HPDE6-E6E7 (cell line): ENCODE data around the gene GPR183.
A peak's percentile ranks its signal among the peaks of the same experiment; 100 is the strongest.

ENCODE experiments used
- DNase-seq: peaks from one replicate; pipeline ENCODE4 v3.0.0; 2011; ENCODE audit warnings: missing footprints; ENCODE audit errors: extremely low spot score

The GPR183 gene

DNA sequence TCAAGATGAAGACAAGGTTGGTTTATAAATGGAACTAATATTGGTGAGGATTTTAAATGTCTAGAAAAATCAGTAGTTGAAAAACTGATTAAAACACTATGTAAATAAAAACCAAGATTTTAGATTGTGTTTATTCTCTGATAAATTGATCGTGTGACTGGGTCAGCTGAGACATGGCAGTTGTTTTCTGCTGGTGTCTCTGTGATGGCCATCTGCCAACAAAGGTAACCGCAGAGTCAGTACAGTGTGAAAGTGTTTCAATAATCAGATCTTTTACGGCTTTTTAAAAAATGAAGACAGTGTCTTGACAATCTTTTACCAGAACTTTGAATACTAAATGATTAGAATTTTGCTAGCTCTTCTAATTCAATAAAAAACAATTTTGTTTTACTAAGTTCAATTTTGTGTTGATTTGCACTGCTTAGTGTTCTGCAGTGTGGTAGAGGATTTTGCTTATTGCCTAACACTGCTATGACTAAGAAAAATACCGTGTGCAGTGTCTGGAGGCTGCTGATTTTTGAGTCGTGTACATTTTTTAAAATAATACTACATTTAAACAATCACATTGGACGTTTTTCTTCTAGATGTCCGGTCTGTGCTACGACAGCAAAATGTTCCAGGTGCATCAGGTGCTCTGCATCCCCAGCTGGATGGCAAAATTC lies 32.7 kb upstream of the GPR183 start:
- no peak for DNase-seq

DNA sequence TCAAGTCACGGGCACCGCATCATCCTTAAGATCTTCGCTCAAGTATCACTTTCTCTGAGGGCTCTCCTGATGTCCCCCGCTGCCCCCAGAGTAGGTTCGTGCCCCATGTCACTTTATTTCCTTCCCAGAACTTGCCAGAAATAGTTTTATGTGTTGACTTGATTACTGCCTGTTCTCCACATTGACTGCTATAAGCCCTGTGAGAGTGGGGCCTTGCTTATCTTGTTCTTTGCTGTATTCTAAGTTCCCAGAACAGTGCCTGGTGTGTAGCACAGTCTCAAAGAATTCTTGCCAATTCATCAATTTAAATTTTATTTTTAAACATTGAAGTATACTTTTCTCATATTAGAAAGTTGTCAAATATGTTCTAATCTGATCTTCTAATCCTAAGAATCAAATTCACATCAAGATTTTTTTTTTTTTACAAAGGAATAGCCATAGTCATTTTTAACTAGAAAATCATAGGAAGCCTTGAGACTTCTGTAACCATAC lies 32.1 kb upstream of the GPR183 start:
- no peak for DNase-seq

DNA sequence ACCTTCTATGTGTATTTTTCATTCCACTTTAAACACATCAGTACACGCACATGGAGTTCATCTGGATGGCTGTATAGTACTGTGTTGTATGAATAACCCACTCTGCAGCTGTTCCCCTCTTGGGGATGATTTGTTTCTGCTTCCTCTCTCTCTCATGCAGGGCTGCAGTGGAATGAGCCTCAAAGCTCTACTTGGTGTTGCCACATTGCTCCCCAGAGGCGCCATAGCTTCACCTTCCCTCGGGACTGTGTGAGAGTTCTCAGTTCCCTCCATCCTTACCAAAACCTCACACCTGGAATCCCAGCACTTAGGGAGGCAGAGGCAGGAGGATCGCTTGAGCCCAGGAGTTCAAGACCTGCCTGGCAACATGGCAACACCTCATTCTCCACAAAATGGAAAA lies 28.4 kb upstream of the GPR183 start:
- DNase-seq, result no peak

DNA sequence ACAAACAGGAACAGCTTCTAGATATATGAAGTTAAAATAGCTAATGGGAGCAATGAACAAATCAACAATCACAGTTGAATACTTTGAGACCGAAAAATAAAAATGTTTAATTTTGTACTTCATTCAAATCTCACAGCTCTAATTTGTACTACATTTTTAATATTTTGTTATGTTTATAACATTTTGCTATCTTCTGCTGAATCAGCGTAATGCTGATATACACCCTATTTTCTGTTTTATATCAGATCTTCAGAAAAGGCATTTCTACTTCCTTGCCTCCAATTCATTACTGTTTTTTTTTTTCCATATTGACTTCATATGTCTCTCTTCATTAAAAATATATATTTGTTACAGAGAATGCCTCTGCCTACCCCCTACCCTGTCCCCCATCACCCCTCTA lies 27.9 kb upstream of the GPR183 start:
- DNase-seq, result no peak

DNA sequence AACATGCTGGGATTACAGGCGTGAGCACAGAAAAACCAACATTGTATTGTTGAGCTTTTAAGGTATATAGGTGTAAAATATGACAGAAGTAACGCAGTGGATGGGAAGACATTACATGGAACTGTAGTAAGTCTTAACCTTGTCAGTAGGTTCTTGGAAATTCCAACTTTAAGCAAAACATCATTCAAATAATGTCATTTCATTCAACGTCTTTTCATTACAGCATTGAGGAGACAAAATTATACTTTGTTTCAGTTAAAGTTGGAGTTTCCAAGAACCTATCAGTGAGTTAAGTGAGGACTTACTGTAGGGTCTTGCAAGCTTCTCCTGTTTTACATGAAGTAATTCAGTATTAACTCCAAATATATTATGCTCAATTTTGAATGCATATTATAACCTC lies 27.0 kb upstream of the GPR183 start:
- no peak for DNase-seq

DNA sequence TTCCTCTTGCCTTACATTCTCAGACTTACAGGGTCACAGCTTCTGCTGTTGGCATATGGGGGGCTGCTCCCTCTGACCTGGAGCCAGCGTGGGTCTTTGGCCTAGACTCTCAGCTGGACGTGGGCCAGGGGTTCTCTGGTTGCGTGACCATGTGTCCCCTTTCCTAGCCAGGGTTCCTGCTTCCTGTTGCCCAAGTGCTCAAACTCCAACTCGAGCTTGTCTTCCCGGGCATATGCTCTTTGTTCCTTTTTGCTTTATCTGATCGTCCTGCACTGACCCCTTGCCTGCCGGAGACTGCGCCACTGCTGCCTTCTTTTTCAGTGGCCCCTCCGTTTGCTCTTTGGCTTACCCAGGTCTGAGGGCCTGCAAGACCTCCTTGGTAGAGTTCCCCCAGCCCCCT lies 25.3 kb upstream of the GPR183 start:
- no peak for DNase-seq

DNA sequence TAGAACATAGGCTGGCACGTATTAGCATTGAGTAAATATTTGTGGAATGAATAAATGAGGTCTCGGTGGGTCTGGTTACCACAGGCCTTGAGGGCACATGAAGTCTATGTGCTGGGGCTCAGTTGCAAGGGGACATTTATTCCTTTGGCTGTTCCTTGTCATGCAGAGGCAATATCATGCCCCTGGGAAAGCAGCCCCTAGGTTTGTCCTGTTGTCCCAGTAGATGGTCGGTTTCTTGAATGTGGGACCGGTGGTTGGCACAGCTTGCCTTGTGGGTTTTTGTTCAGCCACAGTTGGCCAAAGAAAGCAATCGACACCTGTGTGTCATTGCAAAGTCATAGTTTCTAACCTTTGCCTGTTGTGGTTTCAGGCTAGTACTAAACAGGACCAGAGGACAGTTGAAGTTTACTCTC lies 24.7 kb upstream of the GPR183 start:
- DNase-seq, result no peak

DNA sequence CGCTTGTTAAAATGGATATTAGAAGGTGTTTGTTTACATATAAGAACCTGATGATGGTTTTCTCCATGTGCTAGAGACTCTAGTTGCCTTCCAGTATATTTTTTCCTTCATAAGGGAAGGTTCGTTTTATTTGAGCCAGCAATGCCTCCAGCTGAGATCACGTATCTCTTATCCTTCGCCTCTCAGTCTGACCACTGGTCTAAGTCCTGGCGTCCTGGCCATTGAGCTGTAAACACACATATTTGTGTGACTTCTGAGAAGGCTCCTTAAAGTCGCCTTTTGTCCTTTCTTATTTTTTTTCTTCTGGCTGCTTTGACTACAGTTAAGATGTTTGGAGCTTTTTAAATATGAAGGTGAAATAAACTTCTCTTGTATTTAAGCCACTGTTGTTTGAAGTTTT lies 23.7 kb upstream of the GPR183 start:
- no peak for DNase-seq

DNA sequence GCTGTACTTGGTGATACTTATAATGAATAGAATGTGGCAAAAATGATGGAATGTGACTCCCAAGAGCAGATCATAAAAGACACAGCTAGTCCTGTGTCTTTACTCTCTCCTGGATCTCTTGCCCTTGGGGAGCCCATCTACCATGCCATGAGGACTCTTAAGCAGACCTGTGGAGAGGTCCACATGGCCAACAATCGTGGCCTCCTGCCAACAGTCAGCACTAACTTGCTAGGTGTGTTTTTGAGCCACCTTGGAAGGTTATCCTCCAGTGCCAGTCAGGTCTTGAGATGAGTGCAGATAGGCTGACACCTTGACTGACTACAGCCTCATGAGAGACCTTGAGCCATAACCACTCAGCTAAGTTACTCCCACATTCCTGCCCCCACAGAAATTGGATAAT lies 22.3 kb upstream of the GPR183 start:
- DNase-seq, result no peak

DNA sequence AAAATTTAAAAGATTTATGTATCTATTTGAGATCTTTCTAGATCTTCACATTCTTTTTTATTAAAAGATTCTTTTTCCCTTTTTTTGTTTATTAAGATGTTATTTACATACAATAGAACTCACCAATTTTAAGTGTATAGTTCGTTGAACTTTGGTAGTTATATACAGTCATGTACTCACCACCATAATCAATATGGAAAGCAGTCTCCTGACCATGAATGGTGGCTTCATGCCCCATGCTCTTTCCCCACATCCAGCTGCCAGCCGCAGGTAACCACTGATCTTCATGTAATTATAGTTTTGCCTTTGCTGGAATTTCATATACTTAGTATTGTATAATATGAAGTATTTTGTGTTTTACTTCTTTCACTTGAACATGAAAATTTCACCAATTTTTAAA lies 20.6 kb upstream of the GPR183 start:
- no peak for DNase-seq

DNA sequence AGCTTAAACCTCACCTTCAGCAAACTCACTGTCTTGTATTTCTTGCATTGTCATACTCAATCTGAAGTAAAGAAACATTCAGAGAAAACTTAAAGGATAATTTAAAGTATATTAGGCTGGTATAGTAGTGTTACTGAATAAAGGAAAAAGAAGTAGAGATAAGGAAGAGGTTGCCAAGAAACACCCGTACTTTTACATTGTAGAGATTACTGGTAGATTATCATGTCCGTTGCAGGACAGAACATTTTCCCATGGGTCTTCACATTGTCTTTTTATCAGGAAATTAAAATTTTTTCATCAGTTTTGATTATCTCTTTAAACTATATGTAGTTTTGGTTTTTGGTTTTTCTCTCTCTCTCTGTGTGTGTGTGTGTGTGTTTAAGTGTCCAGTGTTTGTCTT lies 19.9 kb upstream of the GPR183 start:
- no peak for DNase-seq

DNA sequence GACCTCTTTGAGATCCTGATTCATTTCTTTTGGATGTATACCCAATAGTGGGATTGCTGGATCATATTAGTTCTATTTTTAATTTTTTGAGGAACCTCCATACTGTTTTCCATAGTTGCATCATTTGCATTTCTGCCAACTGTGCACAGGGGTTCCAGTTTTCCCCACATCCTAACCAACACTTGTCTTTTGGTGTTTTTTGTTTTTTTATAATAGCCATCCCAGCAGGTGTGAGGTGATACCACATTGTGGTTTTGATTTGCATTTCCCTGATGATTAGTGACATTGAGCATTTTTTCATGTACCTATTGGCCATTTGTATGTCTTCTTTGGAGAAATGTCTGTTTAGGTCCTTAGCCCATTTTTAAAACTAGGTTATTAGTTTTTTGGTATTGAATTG lies 18.8 kb upstream of the GPR183 start:
- DNase-seq, result no peak

DNA sequence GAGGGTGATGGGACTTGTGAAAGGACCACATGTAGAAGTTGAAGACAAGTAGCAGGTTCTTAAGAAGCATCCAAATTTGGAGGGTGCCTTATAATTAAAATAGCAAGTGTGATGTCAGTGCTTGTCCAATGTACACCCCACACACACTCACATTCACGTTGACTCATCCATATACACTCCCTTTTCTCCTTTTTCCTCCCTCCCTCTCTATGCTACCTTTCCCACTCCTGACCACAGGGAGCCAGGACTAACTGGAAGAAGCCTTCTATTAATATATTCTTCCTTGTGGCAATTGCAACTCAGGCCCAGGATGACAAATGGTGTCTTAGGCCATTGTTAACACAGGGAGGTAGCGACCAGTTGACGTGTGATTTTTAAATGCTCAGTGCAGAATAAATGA lies 16.3 kb upstream of the GPR183 start:
- no peak for DNase-seq

DNA sequence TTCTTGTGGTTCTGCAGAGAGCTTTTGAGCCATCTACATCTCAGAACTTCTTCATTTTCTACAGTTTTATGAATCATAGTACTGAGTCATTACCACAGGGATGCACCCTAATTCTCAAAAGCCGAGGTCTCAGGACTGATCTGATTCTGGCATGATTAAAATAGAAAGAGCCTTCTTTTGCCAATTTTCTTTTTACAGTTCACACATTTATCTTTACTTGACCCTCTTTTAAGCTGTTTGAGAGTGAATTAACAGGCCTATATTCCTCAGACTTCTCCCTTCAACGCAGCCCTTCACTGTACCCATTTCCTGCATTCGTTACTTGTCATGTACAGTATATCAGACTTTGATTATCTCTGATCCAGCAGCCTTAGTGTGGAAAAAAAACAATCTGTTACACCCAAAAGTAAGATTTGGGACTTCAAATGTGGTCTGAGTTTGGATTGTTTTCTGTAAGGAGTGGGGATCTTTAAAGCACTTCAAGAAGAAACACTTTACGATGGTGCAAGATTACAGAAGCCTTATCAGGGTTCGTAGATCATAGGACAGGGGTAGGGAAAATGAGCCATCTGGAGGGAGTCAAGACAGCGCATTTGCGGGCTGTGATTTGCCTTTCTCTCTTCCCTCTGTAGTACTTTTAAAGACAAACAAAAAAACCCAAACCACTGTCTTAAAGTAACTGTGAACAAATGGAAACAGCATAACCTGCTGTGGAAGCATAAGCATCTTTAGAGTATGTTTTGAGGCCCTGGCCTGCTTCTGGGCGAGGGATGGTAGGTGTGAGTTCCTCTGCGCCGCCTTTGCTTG lies 15.3 kb upstream of the GPR183 start:
- peak; percentile 45 for DNase-seq

DNA sequence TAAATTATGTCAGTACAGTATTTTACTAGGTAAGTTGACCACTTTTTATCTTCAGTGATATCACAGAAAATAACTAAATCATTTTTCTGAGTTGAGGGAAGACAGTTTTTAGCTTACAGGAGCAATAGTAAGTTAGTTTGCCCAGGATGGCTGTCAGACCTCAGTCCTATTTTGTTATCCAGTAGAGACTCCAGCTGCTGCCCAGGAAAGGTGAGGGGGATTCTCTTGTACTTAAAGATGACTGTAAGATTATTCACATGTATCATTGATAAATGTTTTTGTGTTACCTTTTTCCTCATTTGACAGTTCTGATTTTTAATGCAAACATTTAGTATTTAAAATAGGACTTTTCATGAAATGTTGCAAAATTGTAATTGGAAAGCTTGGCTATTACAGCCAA lies 14.5 kb upstream of the GPR183 start:
- no peak for DNase-seq

DNA sequence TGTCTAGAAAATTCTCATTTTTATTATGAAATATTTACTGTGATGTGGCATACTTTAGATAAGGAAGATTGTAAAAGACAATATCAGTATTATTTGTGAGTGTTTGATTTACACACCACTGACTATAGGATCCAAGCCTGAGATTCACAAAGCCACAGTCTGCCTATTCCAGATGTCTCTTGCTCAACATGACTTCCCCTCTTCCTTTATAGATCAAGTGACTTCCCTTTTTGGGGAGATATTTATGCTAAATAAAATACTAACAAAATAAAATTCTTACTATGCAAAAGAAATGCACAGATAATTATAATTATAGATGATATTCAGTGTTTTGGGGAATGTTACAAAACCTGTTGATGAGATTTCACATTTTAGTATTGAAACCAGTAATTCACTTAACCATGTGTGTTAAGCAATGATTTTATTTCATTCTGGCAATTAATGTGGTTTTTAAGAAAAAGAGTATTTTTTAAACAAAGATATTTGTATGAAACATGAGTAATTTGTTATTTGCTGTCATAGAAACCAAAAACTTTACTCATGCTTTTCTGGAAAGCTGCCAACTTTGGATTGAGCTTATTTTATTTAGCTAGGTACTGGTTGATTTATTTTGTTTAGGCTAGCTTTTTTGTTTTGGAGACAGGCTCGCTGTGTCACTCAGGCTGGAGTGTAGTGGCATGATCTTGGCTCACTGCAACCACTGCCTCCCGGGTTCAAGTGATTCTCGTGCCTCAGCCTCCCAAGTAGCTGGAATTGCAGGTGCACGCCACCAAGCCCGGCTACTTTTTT lies 13.7 kb upstream of the GPR183 start:
- DNase-seq, result no peak

DNA sequence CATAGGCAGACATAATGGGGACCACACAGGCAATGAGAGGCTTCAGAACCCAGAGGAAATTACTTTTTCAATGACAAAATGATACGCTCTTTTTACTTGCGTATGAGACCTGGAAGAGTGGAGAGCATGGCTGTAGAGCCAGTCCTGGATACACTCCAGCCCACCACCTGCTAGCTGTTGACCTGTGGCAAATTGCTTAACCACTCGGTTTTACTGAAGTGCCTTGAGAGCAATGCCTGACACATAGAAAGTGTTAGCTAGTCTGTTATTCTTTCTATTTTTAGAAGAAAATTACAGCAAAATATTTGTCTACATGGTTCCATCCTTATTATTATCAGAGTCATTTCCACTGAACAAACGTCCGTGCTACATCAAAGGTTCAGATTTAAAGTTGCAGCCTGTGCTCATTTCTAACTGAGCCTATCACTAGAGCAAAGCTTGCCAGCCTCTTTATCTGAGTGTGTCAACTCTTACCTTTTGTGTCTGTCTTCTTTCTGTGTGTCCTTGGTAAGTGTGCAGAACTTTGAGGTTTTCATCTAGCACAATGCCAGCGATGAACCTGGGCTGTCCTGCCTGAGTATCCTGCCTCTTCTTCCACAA lies 9.6 kb upstream of the GPR183 start:
- DNase-seq, result no peak

DNA sequence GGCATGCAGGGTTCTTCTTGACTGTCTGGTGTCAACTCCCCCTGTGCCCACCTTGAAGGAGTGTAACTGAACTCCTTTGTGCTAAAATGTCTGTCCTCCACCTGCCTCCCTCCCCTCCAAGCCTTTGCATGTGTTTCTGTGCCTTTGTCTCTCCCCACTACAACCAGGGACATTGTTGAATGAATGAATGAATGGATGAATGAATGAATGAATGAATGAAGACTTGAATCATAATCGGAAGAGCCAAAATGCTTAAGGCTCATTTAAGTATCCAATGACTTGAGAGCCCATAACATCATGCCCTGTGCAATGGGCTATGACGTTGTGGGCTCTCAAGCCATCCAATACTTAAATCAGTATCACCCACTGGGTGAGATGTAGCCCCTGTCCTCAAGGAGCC lies 9.0 kb upstream of the GPR183 start:
- no peak for DNase-seq

DNA sequence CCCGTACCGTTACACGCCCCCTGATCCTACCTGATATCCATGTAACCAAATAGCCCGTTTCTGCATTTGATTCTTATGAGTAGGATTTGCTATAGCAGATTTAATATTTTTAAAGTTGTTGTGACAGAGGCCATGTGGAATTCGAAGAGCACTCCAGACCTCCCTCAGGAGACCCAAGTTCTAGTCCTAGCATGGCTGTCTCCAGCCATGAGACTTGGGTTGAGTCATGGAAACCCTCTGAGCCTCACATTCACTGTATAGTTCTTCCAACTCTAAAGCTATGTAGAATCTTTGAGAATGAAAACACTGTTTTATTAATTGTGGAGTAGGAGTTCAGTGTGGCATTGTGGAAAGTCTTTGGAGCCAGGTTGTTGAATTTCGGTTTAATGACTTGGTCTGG lies 8.0 kb upstream of the GPR183 start:
- DNase-seq, result no peak

DNA sequence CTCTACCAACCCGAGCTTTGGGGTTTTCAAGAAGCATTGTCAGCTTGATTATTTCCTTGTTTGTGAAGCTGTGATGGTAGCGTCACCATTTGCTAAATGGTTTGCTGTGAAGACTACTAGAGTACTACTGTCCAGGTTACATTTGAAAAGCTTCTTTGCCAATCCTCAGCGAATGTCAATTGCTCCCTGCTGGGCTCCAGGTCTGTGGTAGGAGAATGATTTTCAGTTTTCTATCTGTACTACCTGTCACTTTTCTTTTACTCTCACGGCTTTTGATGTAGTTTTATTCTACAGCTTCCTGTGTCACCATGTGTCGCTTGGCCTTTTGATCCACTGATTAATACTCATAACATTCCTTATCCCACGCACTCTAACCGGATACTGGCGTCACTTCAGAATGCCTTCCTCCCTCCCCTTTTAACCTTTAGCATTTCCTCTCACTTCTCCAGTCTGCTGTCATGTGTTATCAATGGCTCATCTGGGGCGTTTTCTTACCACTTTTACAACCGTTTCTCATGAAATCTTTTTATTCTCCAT lies 7.5 kb upstream of the GPR183 start:
- DNase-seq, result no peak

DNA sequence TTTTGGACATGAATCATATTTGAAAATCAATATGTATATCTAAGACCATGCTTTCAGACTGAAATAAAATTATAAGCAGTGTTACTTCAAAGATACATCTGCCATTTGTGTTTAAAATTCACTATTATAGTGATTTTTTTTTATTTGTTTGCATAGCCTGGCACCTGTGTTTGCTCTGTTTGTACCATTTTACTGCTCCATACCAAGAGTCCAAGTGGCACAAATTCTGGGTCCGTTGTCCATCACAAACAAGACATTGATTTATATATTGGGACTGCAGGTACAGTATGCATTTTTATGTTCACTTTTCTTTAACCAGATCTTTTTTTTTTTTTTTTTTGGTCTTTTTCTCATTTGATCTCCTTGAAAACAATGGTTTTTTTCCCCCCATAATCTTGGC lies 6.7 kb upstream of the GPR183 start:
- no peak for DNase-seq

DNA sequence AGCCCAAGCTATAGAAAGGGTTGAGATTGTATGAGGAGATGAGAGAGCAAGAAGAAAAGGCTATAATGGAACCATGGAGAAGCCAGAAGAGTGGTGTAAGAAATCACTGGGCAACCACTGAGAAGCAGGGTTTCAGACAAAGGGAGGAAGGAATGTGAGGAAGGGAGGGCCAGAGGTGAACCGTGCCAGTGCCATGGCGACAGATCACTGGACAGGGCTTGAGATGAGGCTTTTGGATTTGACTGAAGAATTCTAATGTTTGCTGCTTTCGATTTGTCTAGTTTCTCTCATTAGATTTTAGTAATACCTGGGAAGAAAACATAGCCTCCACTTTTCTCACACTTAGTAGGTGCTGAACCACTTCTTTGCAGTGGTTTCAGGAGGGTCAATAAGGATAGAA lies 6.3 kb upstream of the GPR183 start:
- DNase-seq, result no peak
